Fibroblast of skin of back (primary cell): ENCODE measurements around the gene SDE2.
"Not testable (repeated sequence)": the region's sequence is repeated elsewhere in the genome, so short reads cannot be mapped to it uniquely, and the experiment has no call there.

Experiments
- DNase-seq: peaks from one replicate; pipeline ENCODE4 v3.0.0-alpha.2; 2013

SDE2 gene

GRCh38 chr1:225941942-225942222 lies 57.3 kb downstream of the SDE2 start:
- DNase-seq: no peak

DNA sequence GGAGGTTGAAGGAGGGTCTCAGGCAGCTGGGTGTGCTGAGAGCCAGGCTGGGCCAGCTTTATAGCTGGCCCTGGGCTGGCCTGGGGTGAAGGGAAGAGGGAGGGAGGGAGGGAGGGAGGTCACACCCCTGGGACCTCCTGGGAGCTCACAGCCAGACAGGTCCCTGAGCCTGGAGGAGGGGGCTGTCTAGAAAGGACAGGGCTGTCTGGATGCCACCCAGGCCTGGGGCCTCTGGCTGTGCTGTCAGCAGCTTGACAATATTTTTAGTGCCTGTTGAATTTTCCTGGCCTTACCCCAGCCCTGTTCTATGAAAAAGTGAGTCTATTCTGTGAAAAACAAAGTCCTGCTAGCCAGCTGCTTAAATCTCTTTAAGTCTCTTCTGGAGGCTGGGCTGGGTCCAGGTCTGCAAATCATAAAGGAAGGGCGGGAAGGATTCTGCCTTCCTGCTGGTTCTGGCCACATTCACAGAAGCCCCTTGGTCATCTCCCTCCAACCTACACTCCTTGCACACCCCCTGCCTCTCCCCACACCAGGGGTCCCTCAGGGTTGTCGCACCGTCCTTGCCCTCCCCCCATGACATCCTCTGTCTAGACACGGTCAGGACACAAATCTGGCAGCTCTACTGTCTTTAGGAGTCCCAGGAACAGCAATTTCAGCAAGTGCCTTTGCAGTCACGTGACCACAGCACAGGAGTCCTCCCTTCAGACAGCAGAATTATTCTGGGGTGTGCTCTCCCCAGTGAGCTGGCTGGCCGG lies 57.8 kb downstream of the SDE2 start, which contains the start of gene LEFTY2:
TSS of gene LEFTY2 (minus strand) at position 34 of the 755 bp plus-strand sequence. CDS start 80 bp downstream, outside the sequence.
- no peak for DNase-seq

DNA sequence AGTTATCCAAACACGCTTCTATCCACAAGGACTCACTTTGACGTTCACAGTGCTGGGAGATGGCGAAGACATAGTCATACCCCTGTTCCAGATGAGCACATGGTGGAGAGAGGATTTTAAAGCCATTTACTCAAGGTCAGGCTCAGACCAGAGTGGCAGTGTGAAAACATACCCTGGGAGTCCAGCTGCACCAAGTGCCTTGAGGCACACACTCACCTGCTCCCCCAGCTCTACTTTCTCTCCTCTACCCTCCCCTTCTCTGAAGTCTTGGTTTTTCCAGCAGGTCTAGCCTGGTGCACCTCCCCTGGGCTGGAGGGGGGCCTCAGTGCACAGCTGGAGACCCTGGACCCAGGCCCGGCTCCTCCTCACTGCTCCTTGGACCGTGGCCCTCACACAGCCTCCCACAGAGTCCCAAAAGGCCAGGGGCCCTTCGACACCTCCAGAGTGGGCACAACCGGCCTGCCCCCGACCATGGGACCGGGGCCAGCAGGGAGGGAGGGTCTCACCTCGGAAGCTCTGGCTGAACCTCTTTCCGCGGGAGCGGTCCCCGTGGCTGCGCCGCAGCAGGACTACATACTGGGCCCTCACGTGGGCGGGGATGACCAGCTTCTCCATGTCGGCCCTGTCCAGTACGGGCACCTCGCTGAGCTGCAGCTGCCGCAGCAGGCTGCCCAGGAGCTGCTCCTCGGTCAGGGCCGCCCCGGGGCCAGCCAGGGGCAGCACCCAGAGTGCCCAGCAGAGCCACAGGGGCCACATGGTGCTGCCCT lies 58.6 kb downstream of the SDE2 start:
- no peak for DNase-seq

- not testable (repeated sequence) for DNase-seq
These were observed 59.2 kb downstream of the SDE2 start for GRCh38 chr1:225939939-225940310.

DNA sequence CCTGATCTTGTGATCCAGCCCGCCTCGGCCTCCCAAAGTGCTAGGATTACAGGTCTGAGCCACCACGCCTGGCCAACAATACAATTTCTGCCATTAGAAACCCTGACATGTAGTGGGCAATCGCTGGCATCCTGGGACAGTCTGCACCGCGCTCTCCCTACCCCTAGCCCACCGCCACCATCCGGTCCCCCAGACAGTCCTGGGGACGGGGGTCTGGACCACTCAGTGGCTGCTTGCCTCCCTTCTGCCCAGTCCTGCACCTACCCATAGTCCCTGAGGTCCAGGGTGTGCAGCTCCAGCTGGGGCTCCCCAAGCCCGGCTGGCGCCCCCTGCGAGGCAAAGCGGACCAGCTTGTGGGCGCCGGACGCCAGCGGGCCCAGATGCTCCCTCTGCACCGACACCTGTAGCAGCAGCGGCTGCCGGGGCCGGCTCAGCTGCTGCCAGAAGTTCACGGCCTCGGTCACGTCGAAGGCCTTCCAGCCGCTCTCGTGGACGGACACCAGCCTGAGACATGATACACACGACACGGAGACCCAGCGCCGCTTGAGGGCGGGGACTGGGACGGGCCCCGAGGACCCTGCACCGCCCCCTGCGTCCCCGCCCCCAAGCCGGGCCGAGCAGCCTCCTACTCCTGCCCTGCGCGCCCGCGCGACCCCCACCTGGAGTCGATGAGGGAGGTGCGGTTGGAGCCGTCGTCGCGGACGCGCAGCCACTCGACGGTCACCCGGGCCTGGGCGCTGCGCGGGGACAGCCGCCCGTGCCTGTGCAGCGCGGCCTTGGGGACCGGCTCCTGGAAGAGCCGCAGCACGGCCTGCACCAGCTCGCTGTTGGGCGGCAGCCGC lies 59.8 kb downstream of the SDE2 start:
- not testable (repeated sequence) for DNase-seq

GRCh38 chr1:225937048-225937968 lies 61.8 kb downstream of the SDE2 start:
- DNase-seq: peak; percentile 31

- DNase-seq: peak; percentile 28
These were observed 62.6 kb downstream of the SDE2 start for GRCh38 chr1:225936523-225936922.

DNA sequence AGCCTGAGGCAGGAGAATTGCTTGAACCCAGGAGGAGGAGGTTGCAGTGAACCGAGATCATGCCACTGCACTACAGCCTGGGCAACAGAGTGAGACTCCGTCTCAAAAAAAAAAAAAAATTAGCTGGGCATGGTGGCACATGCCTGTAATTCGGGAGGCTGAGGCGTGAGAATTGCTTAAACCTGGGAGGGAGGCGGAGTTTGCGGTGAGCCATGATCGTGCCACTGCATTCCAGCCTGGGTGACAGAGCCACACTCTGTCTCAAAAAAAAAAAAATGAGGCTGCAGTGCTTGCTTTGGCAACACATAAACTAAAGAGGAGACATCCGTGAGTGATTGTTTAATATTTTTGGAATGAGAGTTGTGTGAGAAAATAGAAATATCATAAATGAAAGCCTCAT lies 63.1 kb downstream of the SDE2 start:
- DNase-seq: peak; percentile 88

DNA sequence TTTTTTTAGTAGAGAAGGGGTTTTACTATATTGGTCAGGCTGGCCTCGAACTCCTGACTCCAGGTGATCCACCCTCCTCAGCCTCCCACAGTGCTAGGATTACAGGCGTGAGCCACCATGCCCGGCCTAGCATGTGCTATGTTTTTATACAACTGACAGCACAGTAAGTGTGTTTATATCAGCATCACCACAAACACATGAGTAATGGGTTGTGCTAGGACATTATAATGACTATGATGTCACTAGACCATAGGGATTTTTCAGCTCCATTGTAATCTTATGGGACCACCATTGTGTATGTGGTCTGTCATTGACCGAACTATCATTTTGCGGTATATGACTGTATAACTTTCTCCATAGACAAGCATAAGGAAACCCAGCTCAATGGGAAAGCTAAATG lies 64.4 kb downstream of the SDE2 start:
- peak; percentile 27 for DNase-seq

GRCh38 chr1:225933072-225933471 lies 66.1 kb downstream of the SDE2 start:
- DNase-seq: peak; percentile 88
